Measurements from ENCODE around the gene ARHGAP45.

GRCh38 chr19:1050989-1051788, 15.8 kb upstream of the ARHGAP45 start:
- TF ChIP-seq, protein P1, sequence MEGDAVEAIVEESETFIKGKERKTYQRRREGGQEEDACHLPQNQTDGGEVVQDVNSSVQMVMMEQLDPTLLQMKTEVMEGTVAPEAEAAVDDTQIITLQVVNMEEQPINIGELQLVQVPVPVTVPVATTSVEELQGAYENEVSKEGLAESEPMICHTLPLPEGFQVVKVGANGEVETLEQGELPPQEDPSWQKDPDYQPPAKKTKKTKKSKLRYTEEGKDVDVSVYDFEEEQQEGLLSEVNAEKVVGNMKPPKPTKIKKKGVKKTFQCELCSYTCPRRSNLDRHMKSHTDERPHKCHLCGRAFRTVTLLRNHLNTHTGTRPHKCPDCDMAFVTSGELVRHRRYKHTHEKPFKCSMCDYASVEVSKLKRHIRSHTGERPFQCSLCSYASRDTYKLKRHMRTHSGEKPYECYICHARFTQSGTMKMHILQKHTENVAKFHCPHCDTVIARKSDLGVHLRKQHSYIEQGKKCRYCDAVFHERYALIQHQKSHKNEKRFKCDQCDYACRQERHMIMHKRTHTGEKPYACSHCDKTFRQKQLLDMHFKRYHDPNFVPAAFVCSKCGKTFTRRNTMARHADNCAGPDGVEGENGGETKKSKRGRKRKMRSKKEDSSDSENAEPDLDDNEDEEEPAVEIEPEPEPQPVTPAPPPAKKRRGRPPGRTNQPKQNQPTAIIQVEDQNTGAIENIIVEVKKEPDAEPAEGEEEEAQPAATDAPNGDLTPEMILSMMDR (IDR thresholded peaks at IDR 0.05), result no peak
- no peak for TF ChIP-seq POLR2A (IDR thresholded peaks at IDR 0.05)

Data from gastroesophageal sphincter (tissue), 3 donors.